GM12892 (cell line): ENCODE results near the gene SHROOM2.

Experiments
- POLR2A ChIP-seq: IDR thresholded peaks from 2 replicates; pipeline ENCODE4 v1.6.1; 2011; ENCODE audit warnings: low read depth, low read length, control low read depth
- TAF1 ChIP-seq: IDR thresholded peaks from 2 replicates; pipeline ENCODE4 v1.6.1; 2011; ENCODE audit warnings: low read depth, mild to moderate bottlenecking, control low read depth, low read length, borderline replicate concordance

DNA sequence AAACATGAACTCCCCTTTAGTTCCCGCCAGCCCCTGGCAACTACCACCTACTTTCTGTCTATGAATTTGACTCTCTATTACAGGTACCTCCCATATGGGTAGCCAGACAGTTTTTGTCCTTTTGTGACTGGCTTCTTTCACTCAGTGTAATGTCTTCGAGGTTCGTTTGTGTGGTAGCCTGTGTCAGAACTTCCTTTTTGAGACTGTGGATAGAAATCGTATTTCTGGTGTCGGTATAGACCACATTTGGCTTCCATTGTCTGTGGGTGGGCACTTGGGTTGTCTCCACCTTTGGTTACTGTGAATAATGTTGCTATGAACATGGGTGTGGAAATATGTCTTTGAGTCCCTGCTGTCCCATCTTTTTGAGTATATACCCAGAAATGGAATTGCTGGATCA is 175.5 kb downstream of the SHROOM2 start:
- no peak for TF ChIP-seq POLR2A
- TF ChIP-seq TAF1, result no peak
